Spinal cord (tissue), 10 donors: ENCODE results near the gene C1orf105. TPM values are rescaled to one million over a fixed set of nuclear protein-coding genes. Genes with fewer than 3 reads are reported as not detected.

ENCODE experiments used
- DNase-seq, 6 donors: peaks; one replicate each; pipeline versions ENCODE4 v3.0.0 to v3.0.0-alpha.2; 2013 to 2015; ENCODE audit warnings: low spot score in 6 of 6, low read depth in 4 of 6
- H3K27ac ChIP-seq: one replicate; pipeline ENCODE4 v1.5.1; 2013; ENCODE audit warnings: low read depth, low read length, control low read depth
- H3K27me3 ChIP-seq: one replicate; pipeline ENCODE4 v1.6.1; 2013; ENCODE audit warnings: low read length; ENCODE audit not compliant: control insufficient read depth, insufficient read depth
- H3K36me3 ChIP-seq: one replicate; pipeline ENCODE4 v1.6.1; 2013; ENCODE audit warnings: low read length; ENCODE audit not compliant: control insufficient read depth, insufficient read depth
- H3K4me1 ChIP-seq: one replicate; pipeline ENCODE4 v1.6.1; 2013; ENCODE audit warnings: low read length; ENCODE audit not compliant: control insufficient read depth, insufficient read depth
- H3K4me3 ChIP-seq: one replicate; pipeline ENCODE4 v1.5.1; 2013; ENCODE audit warnings: low read depth, low read length, control low read depth
- H3K9me3 ChIP-seq: one replicate; pipeline ENCODE4 v1.6.1; 2013; ENCODE audit warnings: low read length; ENCODE audit not compliant: control insufficient read depth, insufficient read depth
- WGBS: methylation state at CpG from one replicate; pipeline ENCODE4 v1.1.5; 2013; ENCODE audit warnings: missing lambda C conversion rate; ENCODE audit not compliant: insufficient coverage; 5-methylcytosine and 5-hydroxymethylcytosine counted together
- polyA plus RNA-seq, 2 donors: library from polyadenylated mRNA; unstranded; fragments of 120-200 nt; gene quantifications; one replicate each; pipeline ENCODE4 v1.2.1, GENCODE V29; 2013; ENCODE audit not compliant: insufficient read length in 2 of 2
- total RNA-seq, 2 donors: library from RNA; depleted of rRNA in 1 of 2; stranded (reverse); fragments of 120-200 nt in 1 of 2; fragments of >200 nt in 1 of 2; gene quantifications; one replicate each; pipeline versions ENCODE4 v1.2.3 to v1.2.4, GENCODE V29; 2013 to 2014
- donor health status: healthy.

Gene C1orf105
- total and polyA plus RNA-seq, 4 donors, result not detected

DNA sequence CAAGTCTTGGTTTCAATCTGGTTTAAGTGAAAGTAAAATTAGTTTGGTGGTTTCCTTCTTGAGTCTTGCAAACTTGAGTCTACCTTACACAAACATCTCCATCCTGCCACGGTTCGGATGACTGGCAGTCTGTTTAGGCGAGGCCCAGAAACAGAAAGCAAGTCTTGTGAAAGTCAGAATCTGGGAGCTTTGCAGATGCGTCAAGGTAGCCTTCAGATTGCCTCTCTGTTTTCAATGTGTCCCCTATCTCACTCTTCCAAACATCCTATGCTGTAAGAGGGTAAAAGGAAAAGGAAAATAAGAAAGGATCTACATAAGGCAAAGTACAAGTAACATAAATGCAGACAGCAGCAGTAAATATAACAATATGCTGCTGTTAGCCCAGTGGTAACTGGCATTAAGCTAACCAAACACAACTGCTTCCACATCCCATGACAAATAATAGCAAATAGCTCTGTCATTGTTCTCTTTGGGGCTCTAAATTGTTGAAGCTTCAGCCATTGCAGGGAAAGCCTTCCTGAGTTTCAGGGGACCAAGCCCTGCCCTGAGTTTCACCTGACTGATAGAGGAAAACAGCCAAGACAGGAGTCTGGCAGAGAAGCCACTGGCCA lies 26.2 kb upstream of the C1orf105 start:
- Histone ChIP-seq H3K9me3 (no peaks in the 10 kb centered on the region), H3K36me3 (peaks cover 3% of the 10 kb centered on the region), H3K27me3 (no peaks in the 10 kb centered on the region), H3K4me3 (no peak overlapping the region), H3K27ac (peak overlapping the region; percentile 36), H3K4me1 (peaks cover 3% of the 10 kb centered on the region)
- DNase-seq, result no peak
- 64% methylated on average over 3 of the region's 4 CpGs for WGBS

DNA sequence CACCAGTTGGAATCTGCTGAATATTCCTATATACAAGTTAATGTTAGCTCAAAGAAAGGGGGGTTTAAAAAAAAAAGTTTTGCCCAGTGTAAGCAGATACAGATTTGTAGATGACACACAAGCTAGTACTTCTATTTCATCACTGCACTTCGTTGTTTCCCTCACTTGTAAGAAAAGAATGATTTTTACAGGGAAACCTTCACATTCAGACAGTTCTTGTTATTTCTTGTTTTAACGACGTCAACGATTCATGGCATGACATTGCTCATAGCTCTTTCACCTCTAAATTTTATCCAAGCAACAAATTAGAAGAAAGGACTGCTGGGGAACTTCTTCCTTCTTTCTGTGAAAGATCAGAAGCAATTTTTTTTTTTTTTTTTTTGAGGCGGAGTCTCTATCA lies 25.7 kb upstream of the C1orf105 start:
- H3K9me3 ChIP-seq, result no peaks in the 10 kb centered on the region
- no peak for DNase-seq
- H3K4me1 ChIP-seq, result peaks cover 3% of the 10 kb centered on the region
- no peaks in the 10 kb centered on the region for H3K27me3 ChIP-seq
- 80% methylated on average over 1 of the region's 5 CpGs for WGBS
- no peak overlapping the region for H3K4me3 ChIP-seq
- peaks cover 3% of the 10 kb centered on the region for H3K36me3 ChIP-seq
- no peak overlapping the region for H3K27ac ChIP-seq

DNA sequence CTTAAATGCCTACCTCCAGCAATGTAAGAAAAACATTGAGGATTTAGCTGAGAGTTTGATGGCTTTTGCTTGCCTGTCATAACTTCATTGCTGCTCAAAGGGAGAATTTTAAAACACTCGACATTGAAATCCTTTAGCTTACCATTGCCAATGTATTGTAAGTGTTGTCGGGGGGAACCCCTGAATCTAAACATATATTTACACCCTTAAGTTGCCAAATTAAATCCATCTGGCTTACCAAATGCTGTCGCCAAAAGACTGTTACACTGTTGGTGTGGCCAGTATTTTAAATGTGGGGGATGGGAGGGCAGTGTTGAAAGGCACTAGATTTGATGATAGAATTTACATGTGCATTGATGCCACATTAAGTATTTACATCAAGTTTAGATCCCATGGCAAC lies 24.9 kb upstream of the C1orf105 start:
- Histone ChIP-seq H3K4me3 (no peak overlapping the region), H3K27me3 (no peaks in the 10 kb centered on the region), H3K9me3 (no peaks in the 10 kb centered on the region), H3K36me3 (peaks cover 3% of the 10 kb centered on the region), H3K27ac (no peak overlapping the region), H3K4me1 (peaks cover 7% of the 10 kb centered on the region)
- WGBS, result no CpG with 5 or more reads among the region's 3 CpGs
- DNase-seq, result peak in 1 of 6 donors; percentile 72

DNA sequence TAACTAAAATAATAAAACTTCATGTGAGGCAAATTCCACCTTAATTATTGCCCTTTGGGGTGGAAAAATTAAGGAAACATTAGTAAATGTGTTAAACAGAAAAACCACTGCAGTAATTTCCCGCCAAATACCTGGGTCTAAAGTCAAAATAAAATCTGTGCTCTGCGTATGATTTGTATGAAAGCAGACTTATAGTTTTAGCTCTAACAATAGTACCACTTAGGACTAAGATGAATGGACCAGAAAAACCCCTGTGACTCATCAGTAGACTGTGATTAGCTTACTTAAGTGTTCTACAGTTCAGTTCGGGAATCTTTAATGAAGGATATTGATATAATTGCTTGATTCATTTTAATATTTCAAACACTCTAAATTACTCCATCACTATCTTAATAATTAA lies 23.3 kb upstream of the C1orf105 start:
- Histone ChIP-seq H3K27me3 (no peaks in the 10 kb centered on the region), H3K4me1 (peaks cover 7% of the 10 kb centered on the region), H3K27ac (peak overlapping the region; percentile 10), H3K36me3 (peaks cover 3% of the 10 kb centered on the region), H3K4me3 (no peak overlapping the region), H3K9me3 (no peaks in the 10 kb centered on the region)
- no CpG with 5 or more reads among the region's 3 CpGs for WGBS
- peak in 1 of 6 donors; percentile 25 for DNase-seq

DNA sequence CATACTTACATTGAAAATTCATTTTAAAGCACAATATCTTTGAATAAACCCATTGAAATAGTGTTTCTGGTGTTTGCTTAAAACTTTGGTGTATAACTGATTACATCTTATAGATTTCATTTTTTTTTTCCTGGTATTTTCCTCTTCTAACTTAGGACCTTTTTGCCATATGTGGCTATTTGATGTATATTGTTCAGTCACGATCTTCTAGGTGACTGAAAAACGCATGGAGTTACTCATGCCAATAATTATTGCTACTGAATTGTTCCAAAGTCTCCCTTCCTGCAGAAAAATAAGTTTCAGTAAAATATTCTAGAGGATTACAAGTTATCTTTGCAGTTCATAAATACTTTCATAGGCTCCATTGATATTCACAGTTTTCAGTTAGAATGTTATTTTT lies 22.9 kb upstream of the C1orf105 start:
- H3K4me1 ChIP-seq, result peaks cover 7% of the 10 kb centered on the region
- H3K4me3 ChIP-seq, result no peak overlapping the region
- H3K9me3 ChIP-seq, result no peaks in the 10 kb centered on the region
- H3K36me3 ChIP-seq, result peaks cover 3% of the 10 kb centered on the region
- no peaks in the 10 kb centered on the region for H3K27me3 ChIP-seq
- peak overlapping the region; percentile 85 for H3K27ac ChIP-seq
- DNase-seq, result no peak
- no CpG with 5 or more reads among the region's 2 CpGs for WGBS

DNA sequence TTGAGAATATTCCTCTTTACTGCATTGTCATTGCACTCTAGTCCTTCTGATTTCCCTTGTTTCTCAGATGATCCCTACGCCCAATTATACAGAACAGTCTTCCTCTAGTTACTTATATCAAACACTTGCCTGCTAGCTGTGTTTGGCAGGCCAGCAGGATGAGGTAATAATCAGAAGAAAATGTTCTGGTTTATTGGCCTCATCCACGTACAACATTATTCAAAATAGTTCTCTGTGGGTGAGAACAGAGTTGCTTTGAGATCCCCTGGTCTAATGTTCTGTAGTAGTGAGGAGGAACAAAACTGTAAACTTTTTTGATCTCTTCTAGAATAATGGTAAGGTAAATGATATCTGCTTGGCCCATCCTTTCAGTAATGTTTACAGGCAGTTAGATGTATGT lies 22.3 kb upstream of the C1orf105 start:
- WGBS, result no CpG with 5 or more reads among the region's 2 CpGs
- Histone ChIP-seq H3K9me3 (no peaks in the 10 kb centered on the region), H3K27ac (peak overlapping the region; percentile 85), H3K4me1 (peaks cover 7% of the 10 kb centered on the region), H3K27me3 (no peaks in the 10 kb centered on the region), H3K4me3 (no peak overlapping the region), H3K36me3 (peaks cover 3% of the 10 kb centered on the region)
- DNase-seq, result no peak

DNA sequence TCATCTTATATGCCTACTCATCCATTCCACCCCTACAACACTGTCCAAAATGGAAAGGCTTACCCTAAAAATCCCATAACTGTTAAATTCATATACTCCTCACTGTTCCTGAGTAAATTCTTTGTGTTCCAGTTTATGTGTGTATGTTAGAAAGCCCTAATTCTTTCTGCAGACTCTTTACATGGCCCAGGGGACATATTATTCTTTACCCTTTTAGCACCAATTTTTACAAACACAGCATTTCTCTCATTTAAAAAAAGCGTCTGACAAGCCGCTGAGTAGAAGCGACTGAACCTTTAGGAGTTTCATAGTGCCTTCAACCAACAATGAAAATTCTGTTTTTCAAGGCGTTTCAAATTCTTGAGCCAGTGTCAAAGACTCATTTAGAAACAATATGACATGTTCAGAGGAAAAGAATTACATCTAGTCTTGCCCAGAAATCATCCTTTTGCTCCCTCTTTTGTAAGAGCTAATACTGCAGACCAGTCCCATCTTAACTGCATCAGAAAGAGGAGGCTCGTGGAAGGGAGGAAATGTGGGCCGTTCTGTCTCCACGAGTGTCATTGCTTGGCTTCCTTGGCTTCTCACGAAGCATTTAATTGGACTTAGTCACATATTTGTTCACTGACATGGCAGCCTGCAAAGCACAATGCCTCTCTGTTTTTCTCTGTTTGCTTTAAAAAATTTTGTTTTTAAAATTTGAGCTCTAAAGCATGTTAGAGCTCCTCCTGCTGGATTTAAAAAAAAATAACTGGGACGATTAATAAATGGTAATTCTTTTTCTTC lies 21.3 kb upstream of the C1orf105 start:
- Histone ChIP-seq H3K27me3 (no peaks in the 10 kb centered on the region), H3K27ac (peak overlapping the region; percentile 85), H3K9me3 (no peaks in the 10 kb centered on the region), H3K4me1 (peaks cover 7% of the 10 kb centered on the region), H3K4me3 (peak overlapping the region; percentile 20), H3K36me3 (peaks cover 3% of the 10 kb centered on the region)
- 17% methylated on average over 4 of the region's 9 CpGs for WGBS
- peak in 4 of 6 donors; percentile 31 to 80 (median 52) for DNase-seq

DNA sequence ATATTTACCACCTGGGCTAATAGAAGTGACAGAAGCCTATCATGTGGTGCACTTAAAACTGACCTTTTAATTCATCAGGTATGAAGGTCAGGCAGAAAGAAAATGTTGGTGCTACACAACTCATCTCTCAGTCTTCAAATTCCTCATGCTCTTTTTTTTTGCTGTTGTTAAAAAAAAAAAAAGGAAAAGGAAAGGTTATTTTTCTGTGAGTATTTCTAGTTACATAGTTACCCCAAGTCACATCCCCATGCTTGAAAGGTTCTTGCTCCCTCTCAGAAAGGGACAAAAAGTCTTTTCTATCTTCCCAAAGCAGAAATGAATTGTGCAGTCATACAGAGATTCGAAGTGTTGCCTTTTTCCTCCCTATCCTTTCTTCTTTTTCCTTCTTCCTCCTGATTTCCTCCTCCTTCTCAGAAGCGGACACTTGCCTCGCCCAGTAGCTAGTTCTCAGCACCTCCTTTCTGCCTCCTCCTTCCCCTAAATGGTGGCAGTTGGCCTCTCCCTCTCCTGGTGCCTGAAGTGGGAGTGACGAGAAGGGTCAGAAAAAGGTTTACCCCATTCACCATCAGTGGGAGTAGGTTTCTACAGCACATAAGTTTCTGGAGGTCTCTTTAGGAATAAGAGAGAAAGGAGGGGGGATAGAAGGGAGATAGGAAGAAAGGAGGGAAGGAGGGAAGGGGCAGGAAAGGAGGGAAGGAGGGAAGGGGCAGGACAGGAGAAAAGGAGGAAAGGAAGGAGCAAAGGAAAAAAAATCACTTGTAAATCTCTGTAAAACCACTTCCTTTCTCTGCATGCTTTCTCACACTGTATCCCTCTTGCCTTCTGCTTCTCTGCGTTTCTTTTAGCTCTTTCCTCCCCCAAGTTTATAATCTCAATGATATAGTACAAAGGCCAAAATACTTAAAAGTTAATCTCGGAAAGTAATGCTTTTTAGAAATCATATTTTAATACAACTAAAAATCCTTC lies 20.4 kb upstream of the C1orf105 start:
- peaks cover 2% of the 10 kb centered on the region for H3K36me3 ChIP-seq
- H3K4me3 ChIP-seq, result no peak overlapping the region
- 69% methylated on average over 2 of the region's 6 CpGs for WGBS
- peaks cover 4% of the 10 kb centered on the region for H3K4me1 ChIP-seq
- H3K27ac ChIP-seq, result peak overlapping the region; percentile 85
- H3K9me3 ChIP-seq, result no peaks in the 10 kb centered on the region
- no peak for DNase-seq
- no peaks in the 10 kb centered on the region for H3K27me3 ChIP-seq

DNA sequence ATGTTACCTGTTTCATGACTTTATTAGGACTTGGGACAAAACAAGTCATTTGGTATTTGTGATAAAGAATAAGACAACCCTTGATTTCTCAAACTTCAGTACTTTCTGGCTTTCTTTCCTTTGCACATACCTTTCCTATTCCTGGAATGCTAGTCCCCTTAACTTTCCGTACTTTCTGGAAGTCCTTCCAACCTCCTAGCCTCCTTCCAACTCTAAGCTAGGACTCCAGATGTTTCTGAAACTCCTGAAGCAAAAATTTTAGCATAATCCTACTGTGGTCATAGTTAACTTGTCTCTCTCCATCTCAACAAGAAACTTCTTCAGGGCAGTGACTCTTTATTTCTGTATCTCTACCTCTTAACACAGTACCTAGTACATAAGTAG lies 19.8 kb upstream of the C1orf105 start:
- Histone ChIP-seq H3K36me3 (no peaks in the 10 kb centered on the region), H3K4me1 (peaks cover 4% of the 10 kb centered on the region), H3K27me3 (no peaks in the 10 kb centered on the region), H3K9me3 (no peaks in the 10 kb centered on the region), H3K27ac (peak overlapping the region; percentile 85), H3K4me3 (no peak overlapping the region)
- WGBS, result 50% methylated on average over 1 of the region's 1 CpG
- DNase-seq, result no peak
